Sigmoid colon (tissue), 7 donors: ENCODE measurements around the gene ATXN2. TPM values are rescaled to one million over a fixed set of nuclear protein-coding genes. Genes with fewer than 3 reads are reported as not detected.
"Not testable (repeated sequence)": the region's sequence is repeated elsewhere in the genome, so short reads cannot be mapped to it uniquely, and the experiment has no call there.

Experiments used
- DNase-seq: peaks from one replicate; pipeline ENCODE4 v3.0.0-alpha.2; 2019
- H3K27ac ChIP-seq, 4 donors: fragments of 200-600 bp; sonication (generic); one replicate each; pipeline ENCODE4 v1.5.1; 2016 to 2019; ENCODE audit warnings: mild to moderate bottlenecking in 1 of 4
- H3K27me3 ChIP-seq, 3 donors: fragments of 200-600 bp; sonication (generic); one replicate each; pipeline ENCODE4 v1.5.1; 2019; ENCODE audit warnings: mild to moderate bottlenecking in 1 of 3
- H3K36me3 ChIP-seq, 4 donors: fragments of 200-600 bp; sonication (generic); one replicate each; pipeline ENCODE4 v1.5.1; 2016 to 2019
- H3K4me1 ChIP-seq, 4 donors: fragments of 200-600 bp; sonication (generic); one replicate each; pipeline ENCODE4 v1.5.1; 2017 to 2019
- H3K4me3 ChIP-seq, 4 donors: fragments of 200-600 bp; sonication (generic); one replicate each; pipeline ENCODE4 v1.5.1; 2017 to 2019; ENCODE audit warnings: mild to moderate bottlenecking in 2 of 4, moderate library complexity in 1 of 4
- H3K9me3 ChIP-seq, 4 donors: fragments of 200-600 bp in 3 of 4; sonication (generic) in 3 of 4; one replicate each; pipeline versions ENCODE4 v1.5.1 to v1.6.1; 2013 to 2019
- EP300 ChIP-seq, 4 donors: sonication (generic); formaldehyde crosslinking; IDR thresholded peaks; one replicate each; pipeline ENCODE4 v1.6.1; 2017; ENCODE audit warnings: antibody characterized with exemption in 4 of 4
- POLR2A ChIP-seq, 2 donors: fragments of 450-650 bp; IDR thresholded peaks; one replicate each; pipeline ENCODE4 v1.6.1; 2016; ENCODE audit warnings: antibody characterized with exemption in 2 of 2, mild to moderate bottlenecking in 2 of 2, moderate library complexity in 2 of 2
- POLR2AphosphoS5 ChIP-seq, 4 donors: sonication (generic); formaldehyde crosslinking; IDR thresholded peaks; one replicate each; pipeline ENCODE4 v1.6.1; 2017; ENCODE audit warnings: antibody characterized with exemption in 4 of 4
- WGBS, 2 donors: extraction: QIAGEN DNeasy Blood & Tissue Kit; methylation state at CpG; one replicate each; pipeline ENCODE4 v1.1.7; 2013; 5-methylcytosine and 5-hydroxymethylcytosine counted together
- intact Hi-C: fragments of 100-400 bp; cut with DNase I; formaldehyde crosslinking; loops from one replicate; pipeline ENCODE4 v1.15.1; 2023
- polyA plus RNA-seq, 3 donors: library from polyadenylated mRNA; stranded (reverse); fragments of 200-250 nt; gene quantifications; one replicate each; pipeline ENCODE4 v1.2.3, GENCODE V29; 2013
- total RNA-seq, 4 donors: library from RNA; depleted of rRNA; stranded (reverse); fragments of >200 nt; gene quantifications; one replicate each; pipeline ENCODE4 v1.1.0, GENCODE V29; 2016
- TF ChIP-seq, protein P1 (sequence below), 4 experiments: fragments of 450-650 bp in 3 of 4; fragments of 200-600 bp in 1 of 4; IDR thresholded peaks; one replicate each; pipeline ENCODE4 v1.5.1; 2016 to 2019; ENCODE audit warnings: antibody characterized with exemption in 4 of 4, mild to moderate bottlenecking in 3 of 4, moderate library complexity in 2 of 4
- donor health status: healthy with polysubstance abuse.
- donor health status: Bipolar disorder and iron deficiency.
- donor health status: healthy.

The ATXN2 gene
- total and polyA plus RNA-seq, 7 donors: 6.5 to 119 (median 42.5) TPM

DNA sequence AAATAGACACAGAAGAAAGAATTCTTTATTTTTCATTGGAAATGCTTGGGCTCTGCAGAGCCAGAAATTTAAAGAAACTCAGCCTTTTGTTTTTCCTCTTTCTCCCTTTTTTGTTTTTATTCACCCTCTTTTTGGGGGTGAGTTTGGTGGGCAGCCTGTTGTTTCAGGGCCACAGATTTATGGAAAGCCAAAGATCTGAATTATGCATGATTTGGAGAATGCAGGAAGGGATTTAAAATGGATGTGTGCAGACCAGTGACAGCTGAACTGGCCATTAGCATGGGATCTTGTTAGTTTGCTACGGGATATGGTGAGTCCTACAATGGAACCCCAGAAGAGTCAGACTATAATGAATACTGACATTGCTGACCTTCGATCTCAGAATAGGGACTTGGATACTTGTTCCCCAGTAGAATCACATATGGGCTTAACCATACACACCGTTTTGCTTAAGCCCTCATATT is 7.7 kb upstream of the ATXN2 start:
- 78 to 85% methylated on average over 3 of the region's 3 CpGs for WGBS, 2 donors
- no peak overlapping the region for H3K27ac ChIP-seq
- DNase-seq: no peak
- no peak overlapping the region for H3K4me3 ChIP-seq
- no peaks in the 10 kb centered on the region for H3K9me3 ChIP-seq
- intact Hi-C loops: no loop called here
- no peaks in the 10 kb centered on the region for H3K27me3 ChIP-seq
- TF ChIP-seq POLR2A (IDR thresholded peaks at IDR 0.05) (no peak), POLR2AphosphoS5 (IDR thresholded peaks at IDR 0.05) (no peak), EP300 (IDR thresholded peaks at IDR 0.05) (no peak)
- TF ChIP-seq, protein P1, sequence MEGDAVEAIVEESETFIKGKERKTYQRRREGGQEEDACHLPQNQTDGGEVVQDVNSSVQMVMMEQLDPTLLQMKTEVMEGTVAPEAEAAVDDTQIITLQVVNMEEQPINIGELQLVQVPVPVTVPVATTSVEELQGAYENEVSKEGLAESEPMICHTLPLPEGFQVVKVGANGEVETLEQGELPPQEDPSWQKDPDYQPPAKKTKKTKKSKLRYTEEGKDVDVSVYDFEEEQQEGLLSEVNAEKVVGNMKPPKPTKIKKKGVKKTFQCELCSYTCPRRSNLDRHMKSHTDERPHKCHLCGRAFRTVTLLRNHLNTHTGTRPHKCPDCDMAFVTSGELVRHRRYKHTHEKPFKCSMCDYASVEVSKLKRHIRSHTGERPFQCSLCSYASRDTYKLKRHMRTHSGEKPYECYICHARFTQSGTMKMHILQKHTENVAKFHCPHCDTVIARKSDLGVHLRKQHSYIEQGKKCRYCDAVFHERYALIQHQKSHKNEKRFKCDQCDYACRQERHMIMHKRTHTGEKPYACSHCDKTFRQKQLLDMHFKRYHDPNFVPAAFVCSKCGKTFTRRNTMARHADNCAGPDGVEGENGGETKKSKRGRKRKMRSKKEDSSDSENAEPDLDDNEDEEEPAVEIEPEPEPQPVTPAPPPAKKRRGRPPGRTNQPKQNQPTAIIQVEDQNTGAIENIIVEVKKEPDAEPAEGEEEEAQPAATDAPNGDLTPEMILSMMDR (IDR thresholded peaks at IDR 0.05): no peak
- H3K36me3 ChIP-seq: no peaks in the 10 kb centered on the region
- H3K4me1 ChIP-seq: no peaks in the 10 kb centered on the region

DNA sequence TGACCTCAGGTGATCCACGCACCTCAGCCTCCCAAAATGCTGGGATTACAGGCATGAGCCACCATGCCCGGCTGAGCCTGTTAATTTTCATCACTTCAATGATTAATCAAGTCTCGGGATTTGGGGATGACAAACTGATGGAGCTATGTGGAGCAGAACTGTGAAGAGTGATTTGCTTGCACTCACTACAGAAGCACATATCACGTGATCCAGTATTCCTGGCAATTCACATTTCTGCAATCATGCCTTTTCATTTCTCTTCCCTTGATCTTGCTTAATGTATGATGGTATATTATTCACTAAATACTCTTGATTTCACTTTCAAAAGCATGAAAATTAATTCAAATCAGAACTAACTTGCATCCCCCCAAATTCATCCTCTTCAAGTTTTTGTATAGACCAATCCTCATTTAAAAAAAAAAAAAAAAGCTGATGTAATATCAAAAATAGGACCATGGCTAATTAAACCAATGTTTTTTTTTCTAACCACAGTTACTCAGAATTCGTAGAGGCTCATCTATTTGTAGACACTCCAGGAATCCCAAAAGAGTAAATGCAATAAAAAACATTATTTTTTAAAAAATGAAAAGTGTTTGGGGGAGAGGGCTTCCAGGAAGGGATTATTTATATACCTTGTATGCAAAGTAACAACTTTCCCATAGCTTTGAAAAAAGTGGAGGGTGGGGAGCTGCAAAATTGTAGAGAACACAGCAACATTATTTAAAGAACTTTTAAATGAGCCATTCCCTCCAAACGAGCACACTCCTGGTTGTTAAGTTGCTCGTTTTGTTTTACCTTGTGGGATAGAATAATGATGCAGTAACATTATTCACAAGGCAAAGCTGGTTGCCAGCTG is 7.0 kb upstream of the ATXN2 start:
- no peaks in the 10 kb centered on the region for H3K4me1 ChIP-seq
- DNase-seq: no peak
- WGBS, 2 donors: 78 to 83% methylated on average over 7 of the region's 7 CpGs
- no peaks in the 10 kb centered on the region for H3K27me3 ChIP-seq
- H3K4me3 ChIP-seq: no peak overlapping the region
- H3K36me3 ChIP-seq: no peaks in the 10 kb centered on the region
- intact Hi-C loops: no loop called here
- TF ChIP-seq POLR2AphosphoS5 (IDR thresholded peaks at IDR 0.05): no peak
- no peak for TF ChIP-seq POLR2A (IDR thresholded peaks at IDR 0.05)
- TF ChIP-seq EP300 (IDR thresholded peaks at IDR 0.05): no peak
- TF ChIP-seq, protein P1 (IDR thresholded peaks at IDR 0.05): no peak
- no peaks in the 10 kb centered on the region for H3K9me3 ChIP-seq
- H3K27ac ChIP-seq: no peak overlapping the region

DNA sequence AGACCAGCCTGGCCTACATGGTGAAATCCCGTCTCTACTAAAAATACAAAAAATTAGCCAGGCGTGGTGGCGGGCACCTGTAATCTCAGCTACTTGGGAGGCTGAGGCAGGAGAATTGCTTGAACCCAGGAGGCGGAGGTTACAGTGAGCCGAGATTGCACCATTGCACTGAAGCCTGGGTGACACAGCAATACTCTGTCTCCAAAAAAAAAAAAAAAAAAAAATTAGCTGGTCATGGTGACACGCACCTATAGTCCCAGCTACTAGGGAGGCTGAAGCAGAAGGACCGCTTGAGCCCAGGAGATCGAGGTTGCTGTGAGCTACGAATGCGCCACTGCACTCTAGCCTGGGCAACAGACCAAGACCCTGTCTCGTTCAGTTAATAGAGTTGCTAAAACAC is 3.7 kb upstream of the ATXN2 start:
- intact Hi-C loops, H3K9me3 ChIP-seq, H3K27ac ChIP-seq, H3K27me3 ChIP-seq, H3K36me3 ChIP-seq, H3K4me1 ChIP-seq, H3K4me3 ChIP-seq, DNase-seq: not testable (repeated sequence)
- 95% methylated on average over 11 of the region's 11 CpGs for WGBS, 2 donors

DNA sequence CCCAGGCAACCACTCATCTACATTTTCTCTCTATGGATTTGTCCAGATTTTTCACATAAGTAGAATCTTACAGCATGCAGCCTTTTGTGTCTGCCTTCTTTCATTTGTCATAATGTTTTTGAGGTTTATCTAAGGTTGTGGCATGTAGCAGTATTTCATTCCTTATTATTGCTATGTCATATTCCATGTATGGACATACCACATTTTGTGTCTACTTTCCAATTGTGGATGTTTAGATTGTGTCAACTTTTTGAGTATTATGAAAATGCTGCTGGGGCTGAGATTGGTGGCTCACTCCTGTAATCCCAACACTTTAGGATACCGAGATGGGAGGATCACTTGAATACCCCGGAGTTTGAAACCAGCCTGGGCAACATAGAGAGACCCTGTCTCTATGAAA is 3.2 kb upstream of the ATXN2 start:
- Histone ChIP-seq H3K36me3 (no peaks in the 10 kb centered on the region), H3K27ac (no peak overlapping the region), H3K4me1 (peaks cover 0 to 10% (median 8%) of the 10 kb centered on the region in 4 donors), H3K27me3 (no peaks in the 10 kb centered on the region), H3K4me3 (no peak overlapping the region), H3K9me3 (no peaks in the 10 kb centered on the region)
- intact Hi-C loops: no loop called here
- TF ChIP-seq POLR2AphosphoS5 (IDR thresholded peaks at IDR 0.05) (no peak), EP300 (IDR thresholded peaks at IDR 0.05) (no peak), POLR2A (IDR thresholded peaks at IDR 0.05) (no peak)
- TF ChIP-seq, protein P1 (IDR thresholded peaks at IDR 0.05): no peak
- 97 to 99% methylated on average over 2 of the region's 2 CpGs for WGBS, 2 donors
- no peak for DNase-seq

DNA sequence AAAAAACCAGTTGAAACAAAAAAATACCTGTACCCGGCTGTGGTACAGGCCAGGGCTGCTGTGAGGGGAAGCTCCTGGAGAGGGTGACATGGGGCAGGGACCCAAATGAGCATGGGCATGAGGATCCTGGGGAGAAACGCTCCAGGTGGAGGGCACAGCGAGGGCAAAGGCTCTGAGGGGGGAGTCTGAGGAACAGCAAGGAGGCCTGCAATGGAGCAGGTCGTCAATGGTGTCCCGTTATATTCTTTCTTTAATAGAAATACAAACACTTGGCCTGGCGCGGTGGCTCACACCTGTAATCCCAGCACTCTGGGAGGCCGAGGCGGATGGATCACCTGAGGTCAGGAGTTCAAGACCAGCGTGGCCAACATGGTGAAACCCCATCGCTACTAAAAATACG is 1.9 kb upstream of the ATXN2 start:
- Histone ChIP-seq H3K27ac (peak overlapping the region in 1 of 4 donors; percentile 99), H3K4me1 (peaks cover 0 to 22% (median 18%) of the 10 kb centered on the region in 4 donors)
- H3K4me3 ChIP-seq, intact Hi-C loops, H3K36me3 ChIP-seq, DNase-seq, H3K27me3 ChIP-seq, H3K9me3 ChIP-seq: not testable (repeated sequence)
- WGBS, 2 donors: 86 to 95% methylated on average over 12 of the region's 12 CpGs
